Transverse colon (tissue), 4 donors: ENCODE results near the gene ACP4. TPM values are rescaled to one million over a fixed set of nuclear protein-coding genes. Genes with fewer than 3 reads are reported as not detected.
"Not testable (repeated sequence)": the region's sequence is repeated elsewhere in the genome, so short reads cannot be mapped to it uniquely, and the experiment has no call there.

Source experiments
- DNase-seq: peaks from one replicate; pipeline ENCODE4 v3.0.0-alpha.2; 2019
- H3K27ac ChIP-seq, 4 donors: fragments of 200-600 bp; sonication (generic); 2 replicates each; pipeline ENCODE4 v1.5.1; 2016 to 2018; ENCODE audit warnings: inconsistent platforms in 4 of 4
- H3K27me3 ChIP-seq: fragments of 200-600 bp; sonication (generic); 2 replicates; pipeline ENCODE4 v1.5.1; 2017; ENCODE audit warnings: inconsistent platforms
- H3K36me3 ChIP-seq, 4 donors: fragments of 200-600 bp; sonication (generic); 2 replicates each; pipeline ENCODE4 v1.5.1; 2017 to 2019; ENCODE audit warnings: inconsistent platforms in 4 of 4
- H3K4me1 ChIP-seq, 4 donors: fragments of 200-600 bp; sonication (generic); 2 replicates each; pipeline ENCODE4 v1.5.1; 2017 to 2020; ENCODE audit warnings: inconsistent platforms in 4 of 4
- H3K4me3 ChIP-seq, 4 donors: fragments of 200-600 bp; sonication (generic); 1 replicate in 1 of 4; 2 replicates in 3 of 4; pipeline versions ENCODE4 v1.5.1 to v1.6.1; 2017 to 2019; ENCODE audit warnings: inconsistent platforms in 4 of 4
- H3K9me3 ChIP-seq, 2 donors: fragments of 200-600 bp; sonication (generic); 2 replicates each; pipeline ENCODE4 v1.5.1; 2017 to 2019; ENCODE audit warnings: inconsistent platforms in 2 of 2
- EP300 ChIP-seq: sonication (generic); formaldehyde crosslinking; IDR thresholded peaks from one replicate; pipeline ENCODE4 v1.6.1; 2017; ENCODE audit warnings: antibody characterized with exemption, low read depth
- POLR2A ChIP-seq: fragments of 450-650 bp; IDR thresholded peaks from one replicate; pipeline ENCODE4 v1.6.1; 2016; ENCODE audit warnings: antibody characterized with exemption, mild to moderate bottlenecking, moderate library complexity
- POLR2AphosphoS5 ChIP-seq, 3 donors: sonication (generic); formaldehyde crosslinking; IDR thresholded peaks; one replicate each; pipeline ENCODE4 v1.6.1; 2016; ENCODE audit warnings: antibody characterized with exemption in 3 of 3
- WGBS, 2 donors: methylation state at CpG; one replicate each; pipeline ENCODE4 v1.1.5; 2018; ENCODE audit warnings: low coverage in 1 of 2; 5-methylcytosine and 5-hydroxymethylcytosine counted together
- in situ Hi-C, 4 donors: fragments of 200-750 bp; cut with MboI; loops; one replicate each; pipeline versions ENCODE4 v1.15.0 to v1.15.1; 2017; ENCODE audit warnings: low sequenced_read_pairs in 3 of 4, low pct_ligation_motif_present in 1 of 4, low pct_unique_long_range_greater_than_20kb in 1 of 4
- intact Hi-C: fragments of 100-400 bp; cut with DNase I; formaldehyde crosslinking; loops from one replicate; pipeline ENCODE4 v1.15.1; 2023; ENCODE audit warnings: low total_unique reads
- total RNA-seq, 4 donors: library from RNA; depleted of rRNA; stranded (reverse); fragments of >200 nt; gene quantifications; one replicate each; pipeline ENCODE4 v1.1.0, GENCODE V29; 2016
- TF ChIP-seq, protein P1 (sequence below), 5 experiments: fragments of 200-600 bp in 3 of 5; fragments of 450-650 bp in 2 of 5; sonication (generic) in 3 of 5; IDR thresholded peaks; 1 replicate in 2 of 5; 2 replicates in 3 of 5; pipeline ENCODE4 v1.5.1; 2016 to 2017; ENCODE audit warnings: antibody characterized with exemption in 5 of 5, inconsistent platforms in 3 of 5, mild to moderate bottlenecking in 2 of 5, moderate library complexity in 1 of 5

Gene ACP4
- total RNA-seq, 4 donors from 2014 or later = not detected

- peak; percentile 98 for DNase-seq
- Histone ChIP-seq H3K4me3 (peak overlapping the region; percentile 68 to 99 (median 94)), H3K4me1 (peaks cover 6 to 26% (median 22%) of the 10 kb centered on the region in 4 donors), H3K9me3 (no peaks in the 10 kb centered on the region), H3K36me3 (no peaks in the 10 kb centered on the region), H3K27me3 (no peaks in the 10 kb centered on the region), H3K27ac (peak overlapping the region; percentile 91 to 97 (median 95))
- in situ Hi-C loops (no loop called here), intact Hi-C loops (no loop called here)
- WGBS, 2 donors = 0% methylated on average over 62 of the region's 62 CpGs; no CpG with 5 or more reads in 1 of the 2 donors
- TF ChIP-seq EP300 = no peak
- TF ChIP-seq POLR2AphosphoS5 (IDR thresholded peaks at IDR 0.05) = peak; percentile 44 to 90 (median 84)
- peak; percentile 84 for TF ChIP-seq POLR2A
- TF ChIP-seq, protein P1, sequence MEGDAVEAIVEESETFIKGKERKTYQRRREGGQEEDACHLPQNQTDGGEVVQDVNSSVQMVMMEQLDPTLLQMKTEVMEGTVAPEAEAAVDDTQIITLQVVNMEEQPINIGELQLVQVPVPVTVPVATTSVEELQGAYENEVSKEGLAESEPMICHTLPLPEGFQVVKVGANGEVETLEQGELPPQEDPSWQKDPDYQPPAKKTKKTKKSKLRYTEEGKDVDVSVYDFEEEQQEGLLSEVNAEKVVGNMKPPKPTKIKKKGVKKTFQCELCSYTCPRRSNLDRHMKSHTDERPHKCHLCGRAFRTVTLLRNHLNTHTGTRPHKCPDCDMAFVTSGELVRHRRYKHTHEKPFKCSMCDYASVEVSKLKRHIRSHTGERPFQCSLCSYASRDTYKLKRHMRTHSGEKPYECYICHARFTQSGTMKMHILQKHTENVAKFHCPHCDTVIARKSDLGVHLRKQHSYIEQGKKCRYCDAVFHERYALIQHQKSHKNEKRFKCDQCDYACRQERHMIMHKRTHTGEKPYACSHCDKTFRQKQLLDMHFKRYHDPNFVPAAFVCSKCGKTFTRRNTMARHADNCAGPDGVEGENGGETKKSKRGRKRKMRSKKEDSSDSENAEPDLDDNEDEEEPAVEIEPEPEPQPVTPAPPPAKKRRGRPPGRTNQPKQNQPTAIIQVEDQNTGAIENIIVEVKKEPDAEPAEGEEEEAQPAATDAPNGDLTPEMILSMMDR (IDR thresholded peaks at IDR 0.05) = no peak
Measured at GRCh38 chr19:50804420-50805272, 14.4 kb downstream of the ACP4 start.

- in situ Hi-C loops = no loop called here
- no peak overlapping the region for H3K27ac ChIP-seq
- no peak for TF ChIP-seq POLR2A
- no peak for TF ChIP-seq POLR2AphosphoS5 (IDR thresholded peaks at IDR 0.05)
- no peak for TF ChIP-seq EP300
- TF ChIP-seq, protein P1 (IDR thresholded peaks at IDR 0.05) = no peak
- no peak for DNase-seq
- 55% methylated on average over 1 of the region's 1 CpG; no CpG with 5 or more reads in 1 of the 2 donors for WGBS, 2 donors
- H3K4me3 ChIP-seq = no peak overlapping the region
- intact Hi-C loops = no loop called here
- H3K9me3 ChIP-seq = no peaks in the 10 kb centered on the region
- H3K4me1 ChIP-seq = peaks cover 1 to 9% (median 7%) of the 10 kb centered on the region in 4 donors
- no peaks in the 10 kb centered on the region for H3K36me3 ChIP-seq
- H3K27me3 ChIP-seq = no peaks in the 10 kb centered on the region
Measured at GRCh38 chr19:50808856-50809255, 18.6 kb downstream of the ACP4 start.

DNA sequence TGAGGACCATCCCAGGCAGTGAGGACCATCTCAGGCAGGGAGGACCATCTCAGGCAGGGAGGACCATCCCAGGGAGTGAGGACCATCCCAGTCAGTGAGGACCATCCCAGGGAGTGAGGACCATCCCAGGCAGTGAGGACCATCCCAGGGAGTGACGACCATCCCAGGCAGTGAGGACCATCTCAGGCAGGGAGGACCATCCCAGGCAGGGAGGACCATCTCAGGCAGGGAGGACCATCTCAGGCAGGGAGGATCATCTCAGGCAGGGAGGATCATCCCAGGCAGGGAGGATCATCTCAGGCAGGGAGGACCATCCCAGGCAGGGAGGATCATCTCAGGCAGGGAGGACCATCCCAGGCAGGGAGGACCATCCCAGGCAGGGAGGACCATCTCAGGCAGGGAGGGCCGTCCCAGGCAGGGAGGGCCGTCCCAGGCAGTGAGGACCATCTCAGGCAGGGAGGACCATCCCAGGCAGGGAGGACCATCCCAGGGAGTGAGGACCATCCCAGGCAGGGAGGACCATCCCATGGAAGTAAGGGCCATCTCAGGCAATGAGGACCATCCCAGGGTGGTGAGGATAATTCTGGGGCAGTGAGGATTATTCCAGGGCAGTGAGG lies 21.5 kb downstream of the ACP4 start:
- intact Hi-C loops, H3K4me1 ChIP-seq, H3K4me3 ChIP-seq, H3K9me3 ChIP-seq, H3K36me3 ChIP-seq, H3K27ac ChIP-seq, in situ Hi-C loops, H3K27me3 ChIP-seq, DNase-seq: not testable (repeated sequence)
- WGBS, 2 donors = 90% methylated on average over 3 of the region's 3 CpGs; no CpG with 5 or more reads in 1 of the 2 donors

GRCh38 chr19:50812474-50812873 lies 22.3 kb downstream of the ACP4 start:
- 76% methylated on average over 3 of the region's 3 CpGs; no CpG with 5 or more reads in 1 of the 2 donors for WGBS, 2 donors
- H3K27ac ChIP-seq = no peak overlapping the region
- no peaks in the 10 kb centered on the region for H3K9me3 ChIP-seq
- peaks cover 13% of the 10 kb centered on the region for H3K27me3 ChIP-seq
- no peak for DNase-seq
- H3K4me3 ChIP-seq = no peak overlapping the region
- intact Hi-C loops (no loop called here), in situ Hi-C loops (no loop called here)
- no peaks in the 10 kb centered on the region for H3K36me3 ChIP-seq
- no peaks in the 10 kb centered on the region for H3K4me1 ChIP-seq
- TF ChIP-seq, protein P1 (IDR thresholded peaks at IDR 0.05) = no peak
- no peak for TF ChIP-seq EP300
- no peak for TF ChIP-seq POLR2AphosphoS5 (IDR thresholded peaks at IDR 0.05)
- TF ChIP-seq POLR2A = no peak
